ENCODE results near the gene FHOD3. TPM values are rescaled to one million over a fixed set of nuclear protein-coding genes. Genes with fewer than 3 reads are reported as not detected.

The FHOD3 gene
- total and polyA plus RNA-seq, 2 of the 4 experiments (the other 2 are of a cell fraction) = 14.6 to 16.0 TPM

DNA sequence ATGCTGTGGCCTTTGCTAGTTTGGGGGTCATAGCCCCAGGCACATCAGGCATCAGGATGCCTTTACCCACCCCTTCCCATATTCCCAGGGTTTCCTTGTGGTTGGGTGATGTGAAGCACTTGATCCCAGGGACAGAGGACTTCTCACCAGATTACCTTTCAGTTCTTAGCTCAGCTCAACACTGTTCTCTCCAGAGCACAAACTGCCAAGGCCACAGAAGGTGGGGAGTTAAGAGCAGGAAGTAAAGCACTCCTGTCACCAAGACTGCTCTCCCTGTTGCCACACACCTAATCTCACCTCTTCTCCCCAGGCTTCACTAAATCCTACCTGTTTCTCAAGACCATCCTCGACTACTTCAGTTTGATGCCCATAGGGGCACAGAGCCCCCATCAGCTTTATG is 25.9 kb downstream of the FHOD3 start:
- Histone ChIP-seq H3K79me1 (ENCODE audit: low read depth in 1 of 2, low read length in 2 of 2) (peaks cover 9 to 19% of the 10 kb centered on the region in 2 experiments; a peak in 2 of 4 replicates), H3K4me2 (ENCODE audit: low read depth, low read length) (no peak overlapping the region), H2AK9ac (replicated peaks; ENCODE audit: low read depth, low read length, poor library complexity) (no peak overlapping the region), H3K4me3 (ENCODE audit: insufficient read depth, low read depth, low read length) (no peak overlapping the region), H2BK5ac (ENCODE audit: low read depth, low read length, poor library complexity, severe bottlenecking) (no peak overlapping the region), H4K91ac (ENCODE audit: insufficient read depth, low read depth, low read length) (no peak overlapping the region), H2BK20ac (ENCODE audit: low read depth, low read length) (no peak overlapping the region), H3K4me1 (ENCODE audit: control insufficient read depth, insufficient read depth, low read length) (no peaks in the 10 kb centered on the region; the same call in 1 of the 2 replicates), H3K18ac (ENCODE audit: low read depth, low read length) (no peak overlapping the region), H2AK5ac (ENCODE audit: low read depth, low read length) (peak overlapping the region; percentile 27; the same call in 1 of the 2 replicates), H4K20me1 (ENCODE audit: insufficient read depth, low read length) (no peaks in the 10 kb centered on the region), H3K56ac (ENCODE audit: extremely low read depth, insufficient read depth, low read length) (no peak overlapping the region), H3K9me1 (ENCODE audit: insufficient read depth, low read length) (peaks cover 8% of the 10 kb centered on the region), H3K23ac (ENCODE audit: low read depth, low read length) (no peak overlapping the region), H3K27me3 (ENCODE audit: control insufficient read depth, insufficient read depth, low read length) (no peaks in the 10 kb centered on the region), H4K5ac (ENCODE audit: low read depth, low read length) (no peak overlapping the region), H2BK15ac (ENCODE audit: low read depth, low read length) (no peak overlapping the region), H4K8ac (ENCODE audit: low read depth in 2 of 2, low read length in 2 of 2) (no peak overlapping the region), H3K36me3 (ENCODE audit: control insufficient read depth, insufficient read depth, low read length) (no peaks in the 10 kb centered on the region), H3K9me3 (ENCODE audit: control insufficient read depth, insufficient read depth, low read length) (no peaks in the 10 kb centered on the region), H2AFZ (replicated peaks; ENCODE audit: low read length, poor library complexity) (no peak overlapping the region), H2BK120ac (ENCODE audit: low read depth, low read length) (no peak overlapping the region), H3K27ac (ENCODE audit: insufficient read depth, low read length) (no peak overlapping the region), H3K9ac (ENCODE audit: low read depth, low read length) (no peak overlapping the region), H3K14ac (replicated peaks; ENCODE audit: low read depth, low read length) (no peak overlapping the region), H3K4ac (ENCODE audit: low read depth, low read length) (0 out of 2 replicates have a peak overlapping the region, but pooled peaks have one; percentile 17)
- dilution Hi-C loops (cut with HindIII; ENCODE audit: low sequenced_read_pairs, unreplicated experiment) = no loop called here
- ChIA-PET CTCF (interaction anchor here (0.5 kb wide), 1 partner anchor 234 kb away, joined by 3 read pairs; no protein-coding TSS in a partner anchor), POLR2A (ENCODE audit: unreplicated experiment) (no interaction called here)
- in situ Hi-C loops (cut with MboI; ENCODE audit: low sequenced_read_pairs) = no loop called here
- no CpG with 5 or more reads among the region's 1 CpG for WGBS, 2 experiments (ENCODE audit: extremely low coverage in 2 of 2, insufficient read length in 1 of 2)
- intact Hi-C loops (cut with micrococcal nuclease) = no loop called here
- DNase-seq (no peak), ATAC-seq (ENCODE audit: low read depth) (no peak)
- TF ChIP-seq CEBPB (IDR thresholded peaks at IDR 0.05; ENCODE audit: low read depth, low read length) = no peak
- no peak for TF ChIP-seq MAFK (IDR thresholded peaks at IDR 0.05; ENCODE audit: low read depth, low read length)
- TF ChIP-seq, protein P1, sequence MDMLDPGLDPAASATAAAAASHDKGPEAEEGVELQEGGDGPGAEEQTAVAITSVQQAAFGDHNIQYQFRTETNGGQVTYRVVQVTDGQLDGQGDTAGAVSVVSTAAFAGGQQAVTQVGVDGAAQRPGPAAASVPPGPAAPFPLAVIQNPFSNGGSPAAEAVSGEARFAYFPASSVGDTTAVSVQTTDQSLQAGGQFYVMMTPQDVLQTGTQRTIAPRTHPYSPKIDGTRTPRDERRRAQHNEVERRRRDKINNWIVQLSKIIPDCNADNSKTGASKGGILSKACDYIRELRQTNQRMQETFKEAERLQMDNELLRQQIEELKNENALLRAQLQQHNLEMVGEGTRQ (IDR thresholded peaks at IDR 0.05; ENCODE audit: low read depth, low read length) = no peak
- no peak for TF ChIP-seq BHLHE40 (IDR thresholded peaks at IDR 0.05; ENCODE audit: low read depth, low read length)
- no peak for TF ChIP-seq MAZ (IDR thresholded peaks at IDR 0.05; ENCODE audit: borderline replicate concordance, low read depth, low read length)
- no peak for TF ChIP-seq RAD21 (IDR thresholded peaks at IDR 0.05; ENCODE audit: low read length)
- TF ChIP-seq, protein P2, sequence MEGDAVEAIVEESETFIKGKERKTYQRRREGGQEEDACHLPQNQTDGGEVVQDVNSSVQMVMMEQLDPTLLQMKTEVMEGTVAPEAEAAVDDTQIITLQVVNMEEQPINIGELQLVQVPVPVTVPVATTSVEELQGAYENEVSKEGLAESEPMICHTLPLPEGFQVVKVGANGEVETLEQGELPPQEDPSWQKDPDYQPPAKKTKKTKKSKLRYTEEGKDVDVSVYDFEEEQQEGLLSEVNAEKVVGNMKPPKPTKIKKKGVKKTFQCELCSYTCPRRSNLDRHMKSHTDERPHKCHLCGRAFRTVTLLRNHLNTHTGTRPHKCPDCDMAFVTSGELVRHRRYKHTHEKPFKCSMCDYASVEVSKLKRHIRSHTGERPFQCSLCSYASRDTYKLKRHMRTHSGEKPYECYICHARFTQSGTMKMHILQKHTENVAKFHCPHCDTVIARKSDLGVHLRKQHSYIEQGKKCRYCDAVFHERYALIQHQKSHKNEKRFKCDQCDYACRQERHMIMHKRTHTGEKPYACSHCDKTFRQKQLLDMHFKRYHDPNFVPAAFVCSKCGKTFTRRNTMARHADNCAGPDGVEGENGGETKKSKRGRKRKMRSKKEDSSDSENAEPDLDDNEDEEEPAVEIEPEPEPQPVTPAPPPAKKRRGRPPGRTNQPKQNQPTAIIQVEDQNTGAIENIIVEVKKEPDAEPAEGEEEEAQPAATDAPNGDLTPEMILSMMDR (conservative IDR thresholded peaks at IDR 0.05; ENCODE audit: low read depth, low read length) = no peak
- TF ChIP-seq NFE2L2 (IDR thresholded peaks at IDR 0.05; ENCODE audit: low read depth, low read length) = no peak
- TF ChIP-seq FOS (IDR thresholded peaks at IDR 0.05; ENCODE audit: low read depth, low read length) = no peak
- no peak for TF ChIP-seq SMC3 (IDR thresholded peaks at IDR 0.05; ENCODE audit: low read depth, low read length)
- no peak for TF ChIP-seq CHD1 (IDR thresholded peaks at IDR 0.05; ENCODE audit: low read depth, low read length)
- TF ChIP-seq RFX5 (IDR thresholded peaks at IDR 0.05; ENCODE audit: low read depth, low read length) = no peak
- TF ChIP-seq MXI1 (IDR thresholded peaks at IDR 0.05; ENCODE audit: borderline replicate concordance, low read depth, low read length) = no peak
- TF ChIP-seq POLR2A (IDR thresholded peaks at IDR 0.05; ENCODE audit: low read depth, low read length) = no peak
- TF ChIP-seq RCOR1 (IDR thresholded peaks at IDR 0.05; ENCODE audit: insufficient replicate concordance, low read length) = no peak
- TF ChIP-seq, protein P3, sequence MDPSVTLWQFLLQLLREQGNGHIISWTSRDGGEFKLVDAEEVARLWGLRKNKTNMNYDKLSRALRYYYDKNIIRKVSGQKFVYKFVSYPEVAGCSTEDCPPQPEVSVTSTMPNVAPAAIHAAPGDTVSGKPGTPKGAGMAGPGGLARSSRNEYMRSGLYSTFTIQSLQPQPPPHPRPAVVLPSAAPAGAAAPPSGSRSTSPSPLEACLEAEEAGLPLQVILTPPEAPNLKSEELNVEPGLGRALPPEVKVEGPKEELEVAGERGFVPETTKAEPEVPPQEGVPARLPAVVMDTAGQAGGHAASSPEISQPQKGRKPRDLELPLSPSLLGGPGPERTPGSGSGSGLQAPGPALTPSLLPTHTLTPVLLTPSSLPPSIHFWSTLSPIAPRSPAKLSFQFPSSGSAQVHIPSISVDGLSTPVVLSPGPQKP (IDR thresholded peaks at IDR 0.05; ENCODE audit: borderline replicate concordance, low read depth, low read length) = no peak
- no TSS peak for BruUV-seq (replicated peaks)

All from IMR-90 (cell line).